ENCODE data around the gene CLEC4C. TPM values are rescaled to one million over a fixed set of nuclear protein-coding genes. Genes with fewer than 3 reads are reported as not detected.
"Not testable (repeated sequence)": the region's sequence is repeated elsewhere in the genome, so short reads cannot be mapped to it uniquely, and the experiment has no call there.

CLEC4C gene, protein sequence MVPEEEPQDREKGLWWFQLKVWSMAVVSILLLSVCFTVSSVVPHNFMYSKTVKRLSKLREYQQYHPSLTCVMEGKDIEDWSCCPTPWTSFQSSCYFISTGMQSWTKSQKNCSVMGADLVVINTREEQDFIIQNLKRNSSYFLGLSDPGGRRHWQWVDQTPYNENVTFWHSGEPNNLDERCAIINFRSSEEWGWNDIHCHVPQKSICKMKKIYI
- total RNA-seq (1 to 10 TPM in 5 of 7 donors, not detected in 2; 1.0 to 4.3 (median 1.3) TPM), polyA plus RNA-seq (under 1 TPM in 1 of 3 donors, not detected in 2; 0.26 TPM)
- long read RNA-seq, donor 1, result 0 reads
- long read RNA-seq, donor 2, result 0 reads

GRCh38 chr12:7747246-7747645 is at the start of gene CLEC4C:
Gene CLEC4C (minus strand): TSS chr12:7747375. CDS start chr12:7747348, 27 bp downstream.
- DNase-seq, result no peak
- Histone ChIP-seq H3K4me1 (no peaks in the 10 kb centered on the region), H3K36me3 (no peaks in the 10 kb centered on the region), H3K27me3 (replicated peaks in 1 of 7) (peaks cover 0 to 7% (median 0%) of the 10 kb centered on the region in 7 donors), H3K27ac (peak within 1 kb of the TSS in 2 of 8 donors; percentile 46 to 48), H3K4me3 (no peak within 1 kb of the TSS), H3K9me3 (peaks cover 0 to 7% (median 0%) of the 10 kb centered on the region in 8 donors)
- intact Hi-C loops (cut with DNase I; ENCODE audit: low total_unique reads), result no loop called here
- TF ChIP-seq POLR2A (IDR thresholded peaks at IDR 0.05) (no peak), POLR2AphosphoS5 (IDR thresholded peaks at IDR 0.05) (no peak), CTCF (IDR thresholded peaks at IDR 0.05 in 8 of 11, conservative IDR thresholded peaks at IDR 0.05 in 3 of 11) (no peak)
- WGBS, 5 donors, result 45 to 82% (median 61%) methylated on average over 5 of the region's 5 CpGs

GRCh38 chr12:7793211-7793610 is 46.0 kb upstream of the CLEC4C start:
- H3K4me3 ChIP-seq, result no peak overlapping the region
- TF ChIP-seq POLR2AphosphoS5 (IDR thresholded peaks at IDR 0.05), result no peak
- no peak for TF ChIP-seq CTCF (IDR thresholded peaks at IDR 0.05 in 8 of 11, conservative IDR thresholded peaks at IDR 0.05 in 3 of 11)
- no peak for TF ChIP-seq POLR2A (IDR thresholded peaks at IDR 0.05)
- no peak for DNase-seq
- H3K27ac ChIP-seq, result no peak overlapping the region
- H3K4me1 ChIP-seq, result peaks cover 0 to 6% (median 0%) of the 10 kb centered on the region in 6 donors
- intact Hi-C loops (cut with DNase I; ENCODE audit: low total_unique reads), result no loop called here
- no peaks in the 10 kb centered on the region for H3K9me3 ChIP-seq
- WGBS, 5 donors, result 28 to 65% (median 61%) methylated on average over 3 of the region's 3 CpGs
- H3K27me3 ChIP-seq (replicated peaks in 1 of 7), result peaks cover 0 to 10% (median 0%) of the 10 kb centered on the region in 7 donors
- no peaks in the 10 kb centered on the region for H3K36me3 ChIP-seq

GRCh38 chr12:7788884-7789528 is 41.8 kb upstream of the CLEC4C start, which contains the start of gene NANOG:
Gene NANOG (plus strand): TSS chr12:7789402. CDS start chr12:7789615, 213 bp downstream.
- H3K9me3 ChIP-seq; H3K36me3 ChIP-seq; intact Hi-C loops (cut with DNase I; ENCODE audit: low total_unique reads); H3K4me1 ChIP-seq; DNase-seq; H3K4me3 ChIP-seq; H3K27ac ChIP-seq: not testable (repeated sequence)
- peaks cover 0 to 22% (median 0%) of the 10 kb centered on the region in 7 donors for H3K27me3 ChIP-seq (replicated peaks in 1 of 7)
- 78 to 90% (median 87%) methylated on average over 13 of the region's 13 CpGs for WGBS, 5 donors

DNA sequence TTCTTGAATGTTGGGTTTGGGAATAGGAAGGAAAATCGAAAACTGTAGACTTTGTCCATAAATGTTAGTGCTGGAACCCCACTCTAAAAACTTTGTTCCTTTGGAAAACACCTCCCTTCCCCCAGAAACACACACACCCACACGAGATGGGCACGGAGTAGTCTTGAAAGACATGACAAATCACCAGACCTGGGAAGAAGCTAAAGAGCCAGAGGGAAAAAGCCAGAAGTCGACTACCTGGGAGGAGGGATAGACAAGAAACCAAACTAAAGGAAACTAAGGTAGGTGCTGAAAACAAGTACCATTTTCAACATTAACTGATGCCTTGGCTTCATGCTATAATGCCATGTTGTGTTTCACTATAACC is 41.1 kb upstream of the CLEC4C start:
- DNase-seq, result no peak

More for the DNA sequence above, 41.1 kb upstream of the CLEC4C start:
- WGBS, 5 donors, result 45 to 75% (median 70%) methylated on average over 4 of the region's 4 CpGs
- no peaks in the 10 kb centered on the region for H3K9me3 ChIP-seq
- H3K27ac ChIP-seq, result no peak overlapping the region
- intact Hi-C loops (cut with DNase I; ENCODE audit: low total_unique reads), result no loop called here
- no peaks in the 10 kb centered on the region for H3K36me3 ChIP-seq
- no peaks in the 10 kb centered on the region for H3K4me1 ChIP-seq
- H3K4me3 ChIP-seq, result no peak overlapping the region
- TF ChIP-seq CTCF (IDR thresholded peaks at IDR 0.05 in 8 of 11, conservative IDR thresholded peaks at IDR 0.05 in 3 of 11) (no peak), POLR2AphosphoS5 (IDR thresholded peaks at IDR 0.05) (no peak), POLR2A (IDR thresholded peaks at IDR 0.05) (no peak)
- H3K27me3 ChIP-seq (replicated peaks in 1 of 7), result peaks cover 0 to 22% (median 0%) of the 10 kb centered on the region in 7 donors
